T47D (cell line): ENCODE data around the gene GPD2.
"Not testable (repeated sequence)": the region's sequence is repeated elsewhere in the genome, so short reads cannot be mapped to it uniquely, and the experiment has no call there.

Experiments
- DNase-seq, 2 experiments: peaks; one replicate each; pipeline versions ENCODE4 v3.0.0 to v3.0.0-alpha.2; 2011 to 2012; ENCODE audit warnings: low read depth in 1 of 2, low spot score in 1 of 2
- JUND ChIP-seq: IDR thresholded peaks from 2 replicates; pipeline ENCODE4 v1.6.1; 2012; ENCODE audit warnings: low read depth
- in situ Hi-C: cut with HindIII; loops from 2 replicates; pipeline ENCODE4 v1.10.0; 2016; ENCODE audit warnings: low sequenced_read_pairs, low pct_unique_long_range_greater_than_20kb

Gene GPD2

GRCh38 chr2:156600196-156600595 lies 164.0 kb downstream of the GPD2 start:
- in situ Hi-C loops: no loop called here
- TF ChIP-seq JUND: no peak
- no peak for DNase-seq

- in situ Hi-C loops: no loop called here
- TF ChIP-seq JUND: no peak
- DNase-seq: no peak
These were observed 165.8 kb downstream of the GPD2 start for GRCh38 chr2:156601855-156602551.

GRCh38 chr2:156602552-156602933 lies 166.4 kb downstream of the GPD2 start:
- DNase-seq: no peak
- in situ Hi-C loops: no loop called here
- no peak for TF ChIP-seq JUND

GRCh38 chr2:156615836-156616322 lies 179.7 kb downstream of the GPD2 start:
- no peak for DNase-seq
- no peak for TF ChIP-seq JUND
- in situ Hi-C loops: no loop called here

DNA sequence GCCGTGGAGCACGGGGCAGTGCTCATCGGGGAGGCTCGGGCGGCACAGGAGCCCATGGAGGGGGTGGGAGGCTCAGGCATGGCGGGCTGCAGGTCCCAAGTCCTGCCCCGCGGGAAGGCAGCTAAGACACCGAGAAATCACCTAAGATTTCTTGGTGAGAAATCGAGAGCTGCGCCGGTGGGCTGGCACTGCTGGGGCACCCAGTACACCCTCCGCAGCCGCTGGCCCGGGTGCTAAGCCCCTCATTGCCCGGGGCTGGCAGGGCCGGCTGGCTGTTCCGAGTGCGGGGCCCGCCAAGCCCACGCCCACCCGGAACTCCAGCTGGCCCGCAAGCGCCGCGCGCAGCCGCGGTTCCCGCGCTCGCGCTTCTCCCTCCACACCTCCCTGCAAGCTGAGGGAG lies 181.9 kb downstream of the GPD2 start:
- in situ Hi-C loops, DNase-seq: not testable (repeated sequence)

DNA sequence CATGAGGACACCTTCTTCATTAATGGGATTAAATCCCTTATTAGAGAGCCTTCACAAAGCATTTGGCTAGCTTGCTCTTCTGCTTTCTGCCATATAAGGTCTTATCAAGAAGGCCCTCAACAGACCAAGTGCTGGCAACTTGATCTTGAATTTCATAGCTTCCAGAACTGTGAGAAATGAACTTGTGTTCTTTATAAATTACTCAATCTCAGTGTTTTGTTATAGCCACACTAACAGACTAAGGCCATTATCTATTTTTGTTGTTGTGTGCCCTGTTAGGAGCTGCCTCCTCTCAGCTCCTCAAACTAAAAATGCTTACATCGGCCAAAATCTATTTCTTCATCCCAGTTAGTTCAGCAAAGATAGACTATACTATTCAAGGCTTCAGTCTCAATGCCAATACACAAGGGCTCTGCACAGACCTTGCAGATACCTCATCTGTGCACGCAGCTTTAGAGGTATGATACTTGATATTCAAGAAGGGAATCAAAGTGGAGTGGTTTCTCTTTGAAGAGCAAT lies 182.9 kb downstream of the GPD2 start:
- no peak for DNase-seq
- TF ChIP-seq JUND: no peak
- in situ Hi-C loops: no loop called here

DNA sequence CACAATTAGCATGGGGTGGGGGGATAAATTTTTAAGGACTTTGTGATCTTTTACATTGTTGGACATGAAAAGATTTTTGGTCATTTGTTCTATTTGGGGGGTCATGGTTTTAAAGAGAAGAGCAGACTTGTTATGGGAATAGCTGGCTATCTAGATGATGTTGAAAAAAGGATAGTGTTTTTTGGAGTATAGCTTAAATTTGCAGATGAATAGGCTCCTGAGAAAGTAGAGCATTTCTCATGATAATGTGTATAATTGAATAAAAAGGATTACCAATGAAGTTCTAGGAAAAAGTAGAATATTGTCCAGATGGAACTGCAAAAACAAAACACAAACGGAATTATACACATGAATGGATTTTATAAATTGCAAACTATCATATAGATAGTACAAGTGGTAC lies 186.3 kb downstream of the GPD2 start:
- no peak for TF ChIP-seq JUND
- in situ Hi-C loops: no loop called here
- no peak for DNase-seq

- TF ChIP-seq JUND: no peak
- in situ Hi-C loops: no loop called here
- DNase-seq: no peak
These were observed 189.4 kb downstream of the GPD2 start for GRCh38 chr2:156625360-156626170.

DNA sequence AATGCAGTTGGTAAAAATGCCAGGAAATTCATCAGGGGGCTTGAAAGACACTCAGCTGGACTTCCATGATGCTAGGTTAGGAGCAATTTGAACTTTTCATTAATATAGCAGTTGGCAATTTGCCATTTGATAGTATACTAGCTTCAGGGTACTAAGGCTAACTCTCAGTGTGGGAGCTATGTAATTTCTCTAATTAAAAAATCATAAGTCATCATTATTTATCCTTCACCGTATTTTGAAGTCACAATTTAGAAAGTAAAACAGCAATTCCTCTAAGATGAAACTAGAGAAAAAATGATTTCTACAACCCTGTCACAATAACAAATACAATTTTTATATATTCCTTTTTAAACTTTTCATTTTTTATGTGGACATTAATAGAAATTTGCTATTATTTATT lies 190.8 kb downstream of the GPD2 start:
- no peak for DNase-seq
- in situ Hi-C loops: no loop called here
- TF ChIP-seq JUND: no peak

- in situ Hi-C loops: no loop called here
- no peak for TF ChIP-seq JUND
- DNase-seq: no peak
These were observed 194.6 kb downstream of the GPD2 start for GRCh38 chr2:156630579-156631337.

- in situ Hi-C loops: no loop called here
These were observed 199.5 kb downstream of the GPD2 start for GRCh38 chr2:156635646-156636045.

More at GRCh38 chr2:156635646-156636045, 199.5 kb downstream of the GPD2 start:
- no peak for TF ChIP-seq JUND
- no peak for DNase-seq
